IPS-18a (cell line): Measurements from ENCODE around the gene FTSJ3.

Source experiments
- H3K27ac ChIP-seq: one replicate; pipeline ENCODE4 v1.5.1; 2013; ENCODE audit warnings: low read length
- H3K27me3 ChIP-seq: one replicate; pipeline ENCODE4 v1.6.1; 2013; ENCODE audit warnings: mild to moderate bottlenecking, low read length; ENCODE audit not compliant: control insufficient read depth, insufficient read depth
- H3K36me3 ChIP-seq: one replicate; pipeline ENCODE4 v1.6.1; 2013; ENCODE audit warnings: low read depth, low read length; ENCODE audit not compliant: control insufficient read depth
- H3K4me1 ChIP-seq: one replicate; pipeline ENCODE4 v1.6.1; 2013; ENCODE audit warnings: low read depth, low read length; ENCODE audit not compliant: control insufficient read depth
- H3K4me3 ChIP-seq: one replicate; pipeline ENCODE4 v1.5.1; 2013; ENCODE audit warnings: low read length
- H3K9ac ChIP-seq: one replicate; pipeline ENCODE4 v1.6.1; 2013; ENCODE audit warnings: mild to moderate bottlenecking, low read length, moderate library complexity
- H3K9me3 ChIP-seq: one replicate; pipeline ENCODE4 v1.6.1; 2013; ENCODE audit warnings: low read depth, low read length; ENCODE audit not compliant: control insufficient read depth

The FTSJ3 gene

DNA sequence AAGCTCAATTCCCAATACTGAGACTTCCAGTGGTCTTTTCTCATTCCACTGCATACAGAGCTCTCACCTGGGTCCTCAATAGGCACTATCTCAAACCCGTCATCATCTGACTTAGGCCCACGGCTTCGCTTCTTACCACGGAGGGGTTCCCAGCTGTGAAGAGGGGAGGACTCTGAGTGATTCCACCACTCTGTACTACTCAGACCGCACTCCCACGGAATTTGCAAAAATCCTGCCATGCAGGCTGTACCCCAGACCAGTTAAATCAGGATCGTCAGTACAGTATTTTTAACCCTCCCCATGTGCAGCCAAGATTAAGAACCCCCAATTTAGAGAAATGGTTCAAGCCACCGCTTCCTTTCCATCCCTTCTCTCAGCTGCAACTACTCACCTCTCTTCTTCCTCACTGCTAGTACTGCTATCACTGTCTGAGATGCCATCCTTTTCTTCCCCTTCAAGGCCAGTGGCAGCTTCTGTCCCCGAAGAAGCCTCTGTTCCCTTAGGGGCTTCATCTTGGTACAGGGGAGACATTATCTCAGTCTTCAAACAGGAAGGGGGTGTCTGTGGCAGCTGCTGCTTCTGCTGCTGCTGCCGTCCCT, 6.4 kb downstream of the FTSJ3 start:
- no peak overlapping the region for H3K4me3 ChIP-seq
- H3K9me3 ChIP-seq = no peaks in the 10 kb centered on the region
- no peak overlapping the region for H3K27ac ChIP-seq
- no peaks in the 10 kb centered on the region for H3K4me1 ChIP-seq
- H3K36me3 ChIP-seq = peaks cover 97% of the 10 kb centered on the region
- no peaks in the 10 kb centered on the region for H3K27me3 ChIP-seq
- no peak overlapping the region for H3K9ac ChIP-seq

DNA sequence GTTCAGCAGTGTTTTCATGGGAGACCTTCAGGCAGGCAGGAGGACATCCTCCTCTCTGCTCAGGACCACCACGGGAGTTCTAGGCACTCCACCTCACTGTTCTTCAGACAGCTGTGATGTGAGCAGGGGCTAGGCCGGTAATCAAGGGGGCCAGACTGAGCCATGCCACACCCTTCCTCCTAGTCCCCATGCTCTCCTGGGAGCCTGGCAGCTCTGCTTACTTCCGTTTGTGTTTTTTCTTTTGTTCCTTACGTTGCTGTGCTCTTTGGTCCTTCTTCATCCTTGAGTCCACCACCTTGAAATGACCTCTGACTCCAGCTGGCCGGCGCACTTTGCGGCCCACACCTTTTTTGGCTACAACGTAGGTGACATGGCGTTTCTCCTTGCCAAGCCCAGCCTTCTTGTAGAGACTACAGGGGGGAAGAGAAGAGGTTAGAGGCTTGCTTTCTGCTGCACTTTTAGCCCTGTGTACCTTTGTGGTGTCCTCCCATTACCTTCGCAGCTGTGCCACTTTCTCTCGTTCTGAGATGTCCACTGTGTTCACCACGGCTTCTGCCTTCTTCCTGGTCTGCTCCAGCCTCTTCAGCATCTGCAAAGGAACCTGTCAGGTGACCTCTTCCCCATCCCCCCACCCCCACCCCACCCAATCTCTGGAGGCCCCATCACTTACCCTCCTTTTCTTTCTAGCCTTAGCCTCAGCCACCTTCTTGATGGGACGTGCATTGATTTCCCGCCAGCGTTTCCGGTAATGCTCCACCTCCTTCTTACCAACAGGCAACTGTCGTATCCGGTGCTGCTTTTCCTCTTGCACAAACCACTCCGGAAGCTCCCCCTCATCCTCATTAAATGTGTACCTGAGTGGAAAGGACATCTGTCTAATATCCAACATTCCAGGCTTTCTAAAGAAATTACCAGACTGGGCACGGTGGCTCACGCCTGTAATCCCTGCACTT, 7.6 kb downstream of the FTSJ3 start:
- H3K27ac ChIP-seq = no peak overlapping the region
- peaks cover 98% of the 10 kb centered on the region for H3K36me3 ChIP-seq
- no peaks in the 10 kb centered on the region for H3K9me3 ChIP-seq
- H3K27me3 ChIP-seq = no peaks in the 10 kb centered on the region
- no peaks in the 10 kb centered on the region for H3K4me1 ChIP-seq
- no peak overlapping the region for H3K4me3 ChIP-seq
- no peak overlapping the region for H3K9ac ChIP-seq

DNA sequence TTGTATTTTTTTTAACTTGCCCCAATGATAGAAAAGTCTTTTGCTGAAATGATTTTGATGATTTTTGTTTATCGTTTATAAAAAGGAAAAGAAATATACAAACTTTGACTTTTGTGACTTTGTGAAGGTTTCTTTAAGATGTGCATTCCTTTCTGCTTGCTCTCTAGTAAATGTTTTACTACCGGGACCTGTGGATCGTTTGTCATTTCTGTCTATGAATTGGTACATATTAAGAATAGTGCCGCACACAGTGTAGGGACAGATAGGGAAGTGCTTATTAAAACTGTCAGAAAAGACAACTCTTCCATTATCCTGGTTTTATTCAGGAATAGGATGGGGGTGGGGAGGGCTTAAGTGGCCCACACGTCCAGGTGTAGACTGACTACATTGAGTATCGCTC, 8.3 kb downstream of the FTSJ3 start:
- H3K36me3 ChIP-seq = peaks cover 98% of the 10 kb centered on the region
- H3K4me1 ChIP-seq = no peaks in the 10 kb centered on the region
- H3K9ac ChIP-seq = no peak overlapping the region
- H3K27ac ChIP-seq = no peak overlapping the region
- H3K4me3 ChIP-seq = no peak overlapping the region
- no peaks in the 10 kb centered on the region for H3K27me3 ChIP-seq
- H3K9me3 ChIP-seq = no peaks in the 10 kb centered on the region

DNA sequence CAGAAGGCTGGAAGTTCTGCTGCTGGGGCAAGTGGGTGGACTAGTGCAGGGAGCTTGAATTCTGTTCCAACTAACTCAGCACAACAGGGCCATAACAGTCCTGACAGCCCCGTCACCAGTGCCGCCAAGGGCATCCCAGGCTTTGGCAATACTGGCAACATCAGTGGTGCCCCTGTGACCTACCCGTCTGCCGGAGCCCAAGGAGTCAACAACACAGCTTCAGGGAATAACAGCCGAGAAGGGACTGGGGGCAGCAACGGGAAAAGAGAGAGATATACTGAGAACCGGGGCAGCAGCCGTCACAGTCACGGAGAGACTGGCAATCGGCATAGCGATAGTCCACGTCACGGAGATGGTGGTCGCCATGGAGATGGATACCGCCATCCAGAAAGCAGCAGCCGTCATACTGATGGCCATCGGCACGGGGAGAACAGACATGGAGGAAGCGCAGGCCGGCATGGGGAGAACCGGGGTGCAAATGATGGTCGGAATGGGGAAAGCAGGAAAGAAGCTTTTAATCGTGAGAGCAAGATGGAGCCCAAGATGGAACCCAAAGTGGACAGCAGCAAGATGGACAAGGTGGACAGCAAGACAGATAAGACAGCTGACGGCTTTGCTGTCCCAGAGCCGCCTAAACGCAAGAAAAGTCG, 9.6 kb downstream of the FTSJ3 start:
- H3K27me3 ChIP-seq = no peaks in the 10 kb centered on the region
- H3K4me1 ChIP-seq = no peaks in the 10 kb centered on the region
- H3K36me3 ChIP-seq = peaks cover 100% of the 10 kb centered on the region

GRCh38 chr17:63816669-63817068, 10.8 kb downstream of the FTSJ3 start:
- Histone ChIP-seq H3K36me3 (peaks cover 100% of the 10 kb centered on the region), H3K27ac (no peak overlapping the region), H3K27me3 (no peaks in the 10 kb centered on the region), H3K9me3 (no peaks in the 10 kb centered on the region), H3K4me1 (no peaks in the 10 kb centered on the region), H3K4me3 (no peak overlapping the region), H3K9ac (no peak overlapping the region)

More for the DNA sequence above, 9.6 kb downstream of the FTSJ3 start:
- H3K27ac ChIP-seq = no peak overlapping the region
- no peak overlapping the region for H3K4me3 ChIP-seq
- H3K9ac ChIP-seq = no peak overlapping the region
- no peaks in the 10 kb centered on the region for H3K9me3 ChIP-seq

- Histone ChIP-seq H3K36me3 (peaks cover 100% of the 10 kb centered on the region), H3K9me3 (no peaks in the 10 kb centered on the region), H3K27ac (no peak overlapping the region), H3K4me1 (no peaks in the 10 kb centered on the region), H3K27me3 (no peaks in the 10 kb centered on the region), H3K9ac (no peak overlapping the region), H3K4me3 (no peak overlapping the region)
These were observed 11.3 kb downstream of the FTSJ3 start for GRCh38 chr17:63816123-63816522.

DNA sequence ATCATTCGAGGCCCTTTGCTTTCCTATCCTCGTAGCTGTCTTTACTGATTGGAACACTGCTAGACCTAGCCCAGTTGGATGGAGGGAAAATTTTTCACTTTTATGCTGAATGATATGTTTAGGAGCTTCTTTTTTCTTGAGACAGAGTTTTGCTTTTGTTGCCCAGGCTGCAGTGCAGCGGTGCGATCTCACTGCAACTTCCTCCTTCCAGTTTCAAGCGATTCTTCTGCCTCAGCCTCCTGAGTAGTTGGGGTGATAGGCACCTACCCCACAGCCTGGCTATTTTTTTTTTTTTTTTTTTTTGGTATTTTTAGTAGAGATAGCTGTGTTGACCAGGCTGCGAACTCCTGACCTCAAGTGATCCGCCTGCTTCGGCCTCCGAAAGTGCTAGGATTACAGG, 17.5 kb downstream of the FTSJ3 start:
- no peak overlapping the region for H3K4me3 ChIP-seq
- H3K4me1 ChIP-seq = no peaks in the 10 kb centered on the region
- no peaks in the 10 kb centered on the region for H3K27me3 ChIP-seq
- peaks cover 100% of the 10 kb centered on the region for H3K36me3 ChIP-seq
- no peak overlapping the region for H3K27ac ChIP-seq
- H3K9me3 ChIP-seq = no peaks in the 10 kb centered on the region
- no peak overlapping the region for H3K9ac ChIP-seq

- Histone ChIP-seq H3K9ac (no peak overlapping the region), H3K4me3 (no peak overlapping the region), H3K36me3 (peaks cover 93% of the 10 kb centered on the region), H3K27me3 (no peaks in the 10 kb centered on the region), H3K4me1 (no peaks in the 10 kb centered on the region), H3K27ac (no peak overlapping the region), H3K9me3 (no peaks in the 10 kb centered on the region)
These were observed 21.9 kb downstream of the FTSJ3 start for GRCh38 chr17:63805591-63805990.

- H3K4me3 ChIP-seq = no peak overlapping the region
- no peaks in the 10 kb centered on the region for H3K27me3 ChIP-seq
- no peak overlapping the region for H3K27ac ChIP-seq
- no peaks in the 10 kb centered on the region for H3K9me3 ChIP-seq
- peaks cover 93% of the 10 kb centered on the region for H3K36me3 ChIP-seq
- no peak overlapping the region for H3K9ac ChIP-seq
- no peaks in the 10 kb centered on the region for H3K4me1 ChIP-seq
These were observed 23.1 kb downstream of the FTSJ3 start for GRCh38 chr17:63804328-63804727.

DNA sequence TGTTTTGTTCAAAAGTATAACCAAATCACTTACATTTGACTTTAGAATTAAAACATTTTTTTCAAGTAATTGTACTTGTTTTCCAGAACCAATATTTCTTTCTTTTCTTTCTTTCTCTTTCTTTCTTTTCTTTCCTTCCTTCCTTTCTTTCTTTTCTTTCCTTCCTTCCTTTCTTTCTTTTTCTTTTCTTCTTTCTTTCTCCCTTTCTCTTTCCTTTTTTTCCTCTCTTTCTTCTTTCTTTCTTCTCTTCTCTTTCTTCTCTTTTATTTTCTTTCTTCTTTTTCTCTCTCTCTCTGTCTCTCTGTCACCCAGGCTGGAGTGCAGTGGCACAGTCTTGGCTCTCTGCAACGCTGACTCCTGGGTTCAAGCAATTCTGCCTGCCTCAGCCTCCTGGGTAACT, 26.7 kb downstream of the FTSJ3 start:
- H3K9ac ChIP-seq = no peak overlapping the region
- H3K4me1 ChIP-seq = no peaks in the 10 kb centered on the region
- peaks cover 91% of the 10 kb centered on the region for H3K36me3 ChIP-seq
- H3K4me3 ChIP-seq = no peak overlapping the region
- no peak overlapping the region for H3K27ac ChIP-seq
- no peaks in the 10 kb centered on the region for H3K27me3 ChIP-seq
- H3K9me3 ChIP-seq = no peaks in the 10 kb centered on the region

DNA sequence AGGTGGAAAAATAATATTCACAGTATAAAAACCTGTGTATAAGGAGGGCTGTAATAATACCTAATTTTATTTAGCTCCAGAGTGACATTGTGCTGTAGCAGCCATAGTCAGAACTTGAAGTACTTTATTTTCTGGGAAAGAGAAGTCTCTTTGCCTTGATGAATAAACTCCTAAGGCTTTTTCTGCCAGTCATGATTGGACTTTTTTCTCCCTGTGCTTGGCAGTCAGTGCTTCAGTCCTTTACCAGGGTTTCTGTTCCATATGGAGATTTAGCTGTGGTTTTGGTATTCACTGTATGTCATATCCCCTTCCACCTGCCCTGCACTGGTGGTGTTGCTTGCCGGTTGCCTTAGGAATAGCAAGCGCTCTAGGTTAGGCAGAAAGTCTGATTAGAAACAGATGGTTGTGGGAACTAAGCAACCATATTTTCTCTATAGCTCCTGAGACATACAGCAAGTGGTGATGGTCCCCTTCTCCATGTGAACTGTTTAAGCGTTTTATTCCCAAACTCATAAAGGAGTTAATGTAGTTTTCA, 28.8 kb downstream of the FTSJ3 start:
- H3K9me3 ChIP-seq = no peaks in the 10 kb centered on the region
- H3K9ac ChIP-seq = no peak overlapping the region
- no peaks in the 10 kb centered on the region for H3K27me3 ChIP-seq
- H3K27ac ChIP-seq = no peak overlapping the region
- H3K4me1 ChIP-seq = no peaks in the 10 kb centered on the region
- H3K36me3 ChIP-seq = peaks cover 94% of the 10 kb centered on the region
- H3K4me3 ChIP-seq = no peak overlapping the region
